ENCODE measurements around the gene ARHGAP18.

- peak; percentile 40 to 56 (median 45) for TF ChIP-seq CTCF (IDR thresholded peaks at IDR 0.05)
- no peak for TF ChIP-seq POLR2A (IDR thresholded peaks at IDR 0.05)
Observed at GRCh38 chr6:129621252-129621651, 88.7 kb downstream of the ARHGAP18 start.
